Stimulated activated CD4-positive, alpha-beta T cell treated with anti-CD3 and anti-CD28 coated beads, TNF-alpha, amount 100 ng/mL, for 48 hours (primary cell): ENCODE results near the gene REP15.
"Not testable (repeated sequence)": the region's sequence is repeated elsewhere in the genome, so short reads cannot be mapped to it uniquely, and the experiment has no call there.

Experiments used
- DNase-seq, 3 donors: peaks; one replicate each; pipeline ENCODE4 v3.0.0-alpha.2; 2020; ENCODE audit warnings: low read depth in 3 of 3

The REP15 gene

GRCh38 chr12:27696864-27697564, 767 bp downstream of the REP15 start:
- no peak for DNase-seq

GRCh38 chr12:27703720-27704452, 7.6 kb downstream of the REP15 start:
- peak; percentile 48 to 65 (median 63) for DNase-seq

- DNase-seq, result no peak
These were observed 9.0 kb downstream of the REP15 start for GRCh38 chr12:27705263-27705662.

- DNase-seq, result no peak
These were observed 11.0 kb downstream of the REP15 start for GRCh38 chr12:27707216-27707615.

GRCh38 chr12:27709212-27709931, 13.1 kb downstream of the REP15 start:
- DNase-seq, result no peak

DNA sequence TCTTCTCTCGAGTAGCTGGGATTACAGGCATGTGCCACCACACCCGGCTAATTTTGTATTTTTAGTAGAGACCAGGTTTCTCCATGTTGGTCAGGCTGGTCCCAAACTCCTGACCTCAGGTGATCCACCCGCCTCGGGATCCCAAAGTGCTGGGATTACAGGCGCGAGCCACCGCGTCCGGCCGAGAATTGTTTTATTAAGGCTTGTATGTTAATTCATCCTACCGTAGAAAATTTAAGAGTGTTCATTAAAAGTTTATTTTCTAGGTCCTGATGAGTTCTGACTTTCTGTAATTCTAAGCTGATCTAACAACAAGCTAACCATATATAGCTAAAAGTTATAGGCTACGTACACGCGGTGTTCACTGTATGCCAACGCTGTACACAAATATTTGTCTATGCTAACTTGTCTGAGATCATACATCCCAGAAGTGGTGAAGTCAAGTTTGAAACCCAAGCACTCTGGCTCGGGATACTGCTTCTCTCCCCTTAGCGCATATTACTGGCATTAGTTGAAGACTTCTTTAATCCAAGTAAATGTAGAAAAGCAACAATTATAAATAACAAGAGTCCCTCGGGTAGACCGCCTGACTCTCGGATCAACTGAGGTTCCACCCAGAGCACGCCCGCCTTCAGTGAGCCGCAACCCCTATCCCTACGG, 13.8 kb downstream of the REP15 start:
- DNase-seq, result no peak

DNA sequence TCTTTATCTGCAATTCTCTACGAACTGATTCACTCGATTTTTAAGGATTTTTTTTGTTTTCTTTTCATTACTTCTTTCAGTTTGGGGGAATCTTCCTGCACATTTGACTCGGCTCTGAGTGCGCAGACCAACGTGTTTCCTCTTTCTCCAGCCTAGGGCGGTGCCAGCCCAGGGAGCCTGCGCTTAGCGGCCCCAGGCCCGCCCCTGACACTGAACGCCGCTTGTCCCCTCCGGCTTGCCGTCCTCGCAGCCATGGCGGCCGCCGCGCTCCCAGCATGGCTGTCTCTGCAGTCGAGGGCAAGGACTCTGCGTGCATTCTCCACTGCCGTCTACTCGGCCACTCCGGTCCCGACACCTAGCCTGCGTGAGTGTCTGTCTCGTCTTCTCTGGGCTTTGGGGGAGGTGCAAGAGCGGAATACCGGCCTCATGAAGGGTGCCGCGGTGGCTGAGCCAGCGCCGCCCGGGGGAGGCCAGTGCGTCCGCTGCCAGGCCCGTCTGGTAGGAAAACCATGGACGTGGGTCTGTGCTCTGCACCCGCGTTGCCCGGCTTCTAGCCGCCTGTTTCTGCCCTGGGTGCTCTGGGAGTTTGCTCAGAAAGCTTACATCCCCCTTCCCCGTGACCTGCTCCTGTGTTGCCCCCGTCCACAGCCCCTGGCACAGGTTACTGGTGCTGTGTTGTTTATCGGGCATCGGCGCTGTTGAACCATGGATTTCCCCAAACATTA, 14.5 kb downstream of the REP15 start, which contains the start of gene MRPS35:
MRPS35 (plus strand) TSS at position 241 of the 725 bp plus-strand sequence; CDS start at position 253, 12 bp downstream.
- peak; percentile 79 to 86 (median 84) for DNase-seq

DNA sequence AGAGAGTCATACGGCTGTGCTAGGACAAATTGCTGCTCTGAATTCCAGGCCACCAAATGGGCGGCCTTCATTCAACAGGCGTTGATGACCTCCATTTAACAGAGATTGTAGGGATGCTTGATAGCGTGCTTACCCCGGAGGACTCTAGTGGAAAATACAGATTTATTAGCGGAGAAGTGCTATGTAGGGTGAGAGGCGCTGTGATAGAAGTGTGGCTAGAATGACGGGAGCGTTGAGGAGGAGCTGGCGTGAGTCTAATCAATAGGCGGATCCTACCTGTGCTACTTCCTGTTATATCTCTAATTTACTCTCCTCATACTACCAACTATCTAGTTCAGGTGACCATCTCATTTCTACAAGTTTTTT, 15.1 kb downstream of the REP15 start:
- DNase-seq, result no peak

- no peak for DNase-seq
These were observed 15.7 kb downstream of the REP15 start for GRCh38 chr12:27711967-27712366.

DNA sequence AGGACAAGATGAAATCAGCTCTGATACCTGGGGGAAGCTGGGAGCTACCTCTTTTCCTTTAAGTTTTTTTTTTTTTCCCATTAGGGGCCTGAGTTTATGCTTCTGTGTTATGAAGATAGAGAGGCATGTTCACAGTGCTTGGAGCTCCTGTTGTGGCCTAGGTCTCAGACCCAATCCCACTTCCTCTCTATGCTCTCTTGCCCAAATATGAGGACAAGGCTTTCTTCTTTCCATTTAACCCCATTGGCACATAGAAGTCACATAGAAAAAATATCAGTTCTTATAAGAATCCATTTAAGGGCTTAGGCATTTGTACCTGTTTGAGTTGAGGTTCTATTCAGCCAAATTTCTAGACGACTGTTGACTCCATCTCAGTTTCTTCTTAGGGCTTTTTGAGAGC, 27.0 kb downstream of the REP15 start:
- no peak for DNase-seq

DNA sequence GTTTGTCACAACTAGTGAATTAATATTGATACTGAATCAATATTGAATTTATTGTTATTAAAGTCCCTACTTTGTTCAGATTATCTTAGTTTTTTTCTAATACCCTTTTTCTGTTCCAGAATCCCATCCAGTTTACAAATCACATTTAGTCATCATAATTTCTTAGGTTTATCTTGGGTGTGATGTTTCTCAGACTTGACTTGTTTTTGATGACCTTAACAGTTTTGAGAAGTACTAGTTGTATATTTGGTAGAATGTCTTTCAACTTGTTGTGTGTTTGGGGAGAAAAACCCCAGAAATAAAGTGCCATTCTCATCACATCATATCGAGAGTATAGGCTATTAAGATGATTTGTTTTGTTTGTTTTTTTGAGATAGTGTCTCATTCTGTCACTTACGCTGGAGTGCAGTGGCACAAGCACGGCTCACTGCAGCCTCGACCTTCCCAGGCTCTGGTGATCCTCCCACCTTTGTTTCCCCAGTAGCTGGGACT, 33.9 kb downstream of the REP15 start:
- DNase-seq, result no peak

DNA sequence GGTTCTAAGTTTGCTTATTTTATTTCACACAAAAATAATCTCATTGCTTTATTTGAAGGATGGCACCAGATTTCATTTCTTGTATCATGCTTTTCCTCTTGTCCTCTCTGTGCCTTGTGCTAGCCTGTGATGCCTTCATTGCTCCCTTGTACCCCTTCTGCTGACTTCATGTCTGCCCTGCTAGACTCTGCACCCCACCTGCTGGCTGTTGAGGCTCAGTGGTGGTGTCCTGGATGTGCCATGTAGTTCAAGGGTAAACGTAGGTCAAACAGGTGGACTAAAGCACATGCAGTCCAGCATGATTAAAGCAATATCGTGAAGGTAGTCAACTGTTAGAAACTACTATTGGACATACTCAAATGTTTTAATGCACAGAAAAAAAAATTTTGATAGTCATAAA, 36.0 kb downstream of the REP15 start:
- no peak for DNase-seq

GRCh38 chr12:27733052-27733656, 36.9 kb downstream of the REP15 start:
- DNase-seq, result no peak

DNA sequence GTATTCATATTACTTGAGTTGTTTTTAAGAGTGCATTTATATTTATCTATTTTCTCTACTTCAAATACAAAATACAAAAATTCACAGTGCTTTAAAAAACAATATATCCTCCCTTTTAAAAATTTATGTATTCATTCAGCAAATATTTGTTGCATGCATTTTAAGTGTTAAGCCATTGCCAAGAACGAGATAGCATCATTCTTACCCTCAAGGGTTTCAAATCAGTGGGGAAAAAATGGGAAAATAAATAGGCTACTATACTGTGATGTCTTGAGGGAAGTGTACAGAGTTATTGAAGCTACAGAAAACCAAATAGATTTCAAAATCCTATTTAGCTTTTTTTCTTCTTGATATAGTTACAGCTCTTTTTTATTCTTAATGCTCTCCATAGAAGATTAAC, 37.5 kb downstream of the REP15 start:
- no peak for DNase-seq

DNA sequence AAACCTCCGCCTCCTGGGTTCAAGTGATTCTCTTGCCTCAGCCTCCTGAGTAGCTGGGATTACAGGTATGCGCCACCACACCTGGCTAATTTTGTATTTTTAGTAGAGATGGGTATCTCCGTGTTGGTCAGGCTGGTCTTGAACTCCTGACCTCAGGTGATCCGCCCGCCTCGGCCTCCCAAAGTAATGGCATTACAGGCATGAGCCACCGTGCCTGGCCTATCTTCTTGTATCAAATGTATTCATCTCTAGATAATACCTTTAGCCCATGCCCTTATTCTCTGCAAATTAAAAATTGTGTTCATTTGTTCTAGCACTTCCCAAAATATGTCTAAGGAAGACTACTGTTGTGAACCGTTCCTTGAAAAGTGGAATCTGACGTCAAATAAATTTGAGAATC, 38.1 kb downstream of the REP15 start:
- not testable (repeated sequence) for DNase-seq

DNA sequence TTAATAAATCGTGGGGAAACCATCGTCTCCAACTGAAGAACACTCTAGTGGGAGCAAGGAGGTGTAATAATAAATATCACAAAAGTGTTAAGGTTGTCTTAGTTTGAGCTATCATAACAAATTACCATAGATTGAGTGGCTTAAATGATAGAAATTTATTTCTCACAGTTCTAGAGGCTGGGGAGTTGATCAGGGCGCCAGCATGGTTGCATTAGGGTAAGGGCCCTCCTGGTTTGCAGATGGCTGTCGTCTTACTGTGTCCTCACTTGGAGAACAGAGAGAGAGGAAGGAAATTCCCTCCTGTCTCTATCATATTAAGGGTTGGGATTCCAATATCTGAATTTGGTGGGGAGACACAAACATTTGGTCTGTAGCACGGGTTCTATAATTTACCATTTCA, 47.4 kb downstream of the REP15 start:
- DNase-seq, result no peak

- not testable (repeated sequence) for DNase-seq
These were observed 49.5 kb downstream of the REP15 start for GRCh38 chr12:27745734-27746133.
